Fibroblast of skin of right biceps (primary cell): ENCODE measurements around the gene CCM2L.

Experiments used
- DNase-seq: peaks from one replicate; pipeline ENCODE4 v3.0.0-alpha.2; 2013

Gene CCM2L

GRCh38 chr20:32062776-32063170 is 52.5 kb downstream of the CCM2L start:
- no peak for DNase-seq

- no peak for DNase-seq
Measured at GRCh38 chr20:32063695-32064094, 53.5 kb downstream of the CCM2L start.

- no peak for DNase-seq
Measured at GRCh38 chr20:32064667-32065066, 54.4 kb downstream of the CCM2L start.

GRCh38 chr20:32067234-32067821 is 57.1 kb downstream of the CCM2L start:
- peak; percentile 99 for DNase-seq

- DNase-seq, result no peak
Measured at GRCh38 chr20:32068174-32068573, 57.9 kb downstream of the CCM2L start.

GRCh38 chr20:32069711-32070110 is 59.5 kb downstream of the CCM2L start:
- DNase-seq, result no peak

- DNase-seq, result no peak
Measured at GRCh38 chr20:32070282-32070681, 60.0 kb downstream of the CCM2L start.

GRCh38 chr20:32070690-32071213 is 60.5 kb downstream of the CCM2L start:
- no peak for DNase-seq

GRCh38 chr20:32071395-32072167 is 61.3 kb downstream of the CCM2L start:
- DNase-seq, result no peak

GRCh38 chr20:32072168-32072750 is 62.0 kb downstream of the CCM2L start:
- peak; percentile 32 for DNase-seq

- no peak for DNase-seq
Measured at GRCh38 chr20:32075534-32075933, 65.3 kb downstream of the CCM2L start.

GRCh38 chr20:32077190-32077589 is 67.0 kb downstream of the CCM2L start:
- DNase-seq, result no peak

- no peak for DNase-seq
Measured at GRCh38 chr20:32078322-32078721, 68.1 kb downstream of the CCM2L start.

- DNase-seq, result no peak
Measured at GRCh38 chr20:32078791-32079190, 68.6 kb downstream of the CCM2L start.

- DNase-seq, result no peak
Measured at GRCh38 chr20:32079655-32080109, 69.4 kb downstream of the CCM2L start.

- no peak for DNase-seq
Measured at GRCh38 chr20:32080783-32081182, 70.5 kb downstream of the CCM2L start.
